Activated gamma-delta T cell (primary cell): Measurements from ENCODE around the gene KCNIP3.

Experiments
- DNase-seq: peaks from one replicate; lab custom pipeline; 2025; lab: John Stamatoyannopoulos, UW

The KCNIP3 gene

GRCh38 chr2:95274291-95275150 is 22.6 kb upstream of the KCNIP3 start, which contains the start of gene PROM2:
Gene PROM2, plus strand, starts transcription at chr2:95274449. Its CDS starts 137 bp downstream, at chr2:95274586.
- DNase-seq, result no peak

- DNase-seq, result no peak
These were observed 22.0 kb upstream of the KCNIP3 start for GRCh38 chr2:95275151-95275515.

GRCh38 chr2:95275601-95276243 is 21.4 kb upstream of the KCNIP3 start:
- DNase-seq, result no peak

- DNase-seq, result no peak
These were observed 20.8 kb upstream of the KCNIP3 start for GRCh38 chr2:95276244-95276887.

- no peak for DNase-seq
These were observed 20.3 kb upstream of the KCNIP3 start for GRCh38 chr2:95276888-95277245.

GRCh38 chr2:95277246-95277906 is 19.8 kb upstream of the KCNIP3 start:
- DNase-seq, result no peak

GRCh38 chr2:95278051-95278471 is 19.1 kb upstream of the KCNIP3 start:
- DNase-seq, result no peak

- no peak for DNase-seq
These were observed 18.4 kb upstream of the KCNIP3 start for GRCh38 chr2:95278637-95279225.

- DNase-seq, result no peak
These were observed 17.6 kb upstream of the KCNIP3 start for GRCh38 chr2:95279435-95280035.

- DNase-seq, result no peak
These were observed 16.1 kb upstream of the KCNIP3 start for GRCh38 chr2:95281071-95281470.

GRCh38 chr2:95281786-95282185 is 15.4 kb upstream of the KCNIP3 start:
- no peak for DNase-seq

GRCh38 chr2:95282458-95282857 is 14.7 kb upstream of the KCNIP3 start:
- no peak for DNase-seq

GRCh38 chr2:95283562-95283961 is 13.6 kb upstream of the KCNIP3 start:
- DNase-seq, result no peak

GRCh38 chr2:95284886-95285541 is 12.1 kb upstream of the KCNIP3 start:
- DNase-seq, result no peak

GRCh38 chr2:95285542-95285932 is 11.6 kb upstream of the KCNIP3 start:
- no peak for DNase-seq

GRCh38 chr2:95287336-95287735 is 9.8 kb upstream of the KCNIP3 start:
- DNase-seq, result no peak

- DNase-seq, result no peak
These were observed 9.3 kb upstream of the KCNIP3 start for GRCh38 chr2:95287806-95288205.

GRCh38 chr2:95289253-95289652 is 7.9 kb upstream of the KCNIP3 start:
- DNase-seq, result no peak

- DNase-seq, result no peak
These were observed 5.9 kb upstream of the KCNIP3 start for GRCh38 chr2:95291222-95291621.

GRCh38 chr2:95292623-95293260 is 4.4 kb upstream of the KCNIP3 start:
- DNase-seq, result no peak
